GM18519 (cell line): Measurements from ENCODE around the gene SMARCA4.

Source experiments
- ATAC-seq: cut with Tn5 transposase; IDR thresholded peaks from one replicate; pipeline ENCODE4 v1.9.1; 2021; ENCODE audit warnings: mild to moderate bottlenecking, moderate library complexity; ENCODE audit not compliant: unreplicated experiment, low FRiP score

The SMARCA4 gene

GRCh38 chr19:11028146-11028545 is 67.3 kb downstream of the SMARCA4 start:
- ATAC-seq, result no peak

GRCh38 chr19:11031421-11032070 is 70.7 kb downstream of the SMARCA4 start:
- no peak for ATAC-seq

GRCh38 chr19:11033251-11033650 is 72.4 kb downstream of the SMARCA4 start:
- no peak for ATAC-seq

GRCh38 chr19:11033763-11034162 is 72.9 kb downstream of the SMARCA4 start:
- ATAC-seq, result no peak

GRCh38 chr19:11034449-11035213 is 73.8 kb downstream of the SMARCA4 start:
- ATAC-seq, result no peak

- ATAC-seq, result peak; percentile 49
These were observed 74.9 kb downstream of the SMARCA4 start for GRCh38 chr19:11035441-11036377.

- ATAC-seq, result no peak
These were observed 77.7 kb downstream of the SMARCA4 start for GRCh38 chr19:11038511-11038910.

- ATAC-seq, result no peak
These were observed 80.4 kb downstream of the SMARCA4 start for GRCh38 chr19:11041194-11041593.

GRCh38 chr19:11041966-11042627 is 81.3 kb downstream of the SMARCA4 start:
- no peak for ATAC-seq

GRCh38 chr19:11044431-11044830 is 83.6 kb downstream of the SMARCA4 start:
- ATAC-seq, result no peak

- ATAC-seq, result no peak
These were observed 84.7 kb downstream of the SMARCA4 start for GRCh38 chr19:11045536-11045935.

- no peak for ATAC-seq
These were observed 86.0 kb downstream of the SMARCA4 start for GRCh38 chr19:11046605-11047354.

- no peak for ATAC-seq
These were observed 87.0 kb downstream of the SMARCA4 start for GRCh38 chr19:11047866-11048265.

- no peak for ATAC-seq
These were observed 89.7 kb downstream of the SMARCA4 start for GRCh38 chr19:11050323-11051114.

GRCh38 chr19:11053817-11054195 is 93.0 kb downstream of the SMARCA4 start:
- ATAC-seq, result no peak

GRCh38 chr19:11054200-11054599 is 93.4 kb downstream of the SMARCA4 start:
- no peak for ATAC-seq

- no peak for ATAC-seq
These were observed 93.8 kb downstream of the SMARCA4 start for GRCh38 chr19:11054628-11055027.

- no peak for ATAC-seq
These were observed 97.6 kb downstream of the SMARCA4 start for GRCh38 chr19:11058246-11059030.
